K562 (cell line): ENCODE data around the gene TLE6. TPM values are rescaled to one million over a fixed set of nuclear protein-coding genes. Genes with fewer than 3 reads are reported as not detected.

Experiments used
- ATAC-seq: fragments of 200-7000 bp; cut with Tn5 transposase; 3 replicates; pipeline ENCODE4 v1.9.1; 2020; ENCODE audit warnings: moderate library complexity
- BruUV-seq: library from RNA; stranded (reverse); fragments of 400-500 nt; replicated peaks from 2 replicates; lab custom pipeline; 2021; lab: Mats Ljungman, UMichigan
- CTCF ChIA-PET: fragments of 300-600 bp; formaldehyde crosslinking; extraction: SDS; loops from one replicate; lab custom pipeline; 2021; ENCODE audit warnings: low intra/inter-chr PET ratio; lab: Yijun Ruan, JAX
- POLR2A ChIA-PET: fragments of 300-600, 350-650 bp; sonication (Branson Sonifier 250); formaldehyde crosslinking; extraction: SDS; loops from one replicate; lab custom pipeline; 2021; ENCODE audit warnings: antibody characterized with exemption, inconsistent platforms; lab: Yijun Ruan, JAX
- DNase-seq, 4 experiments: peaks; one replicate each; pipeline versions ENCODE4 v3.0.0 to v3.0.0-alpha.2; 2011 to 2018; ENCODE audit warnings: low spot score in 3 of 4, mixed read lengths in 3 of 4; ENCODE audit errors: extremely low read depth in 1 of 4
- FAIRE-seq: peaks from 2 replicates; lab custom pipeline; 2011; peaks lifted over from hg19 to GRCh38; lab: Jason Lieb, UNC
- H2AFZ ChIP-seq: 2 replicates; pipeline ENCODE4 v1.6.0; 2011; ENCODE audit warnings: low read depth, low read length, control low read depth, inconsistent platforms
- H3K27ac ChIP-seq: fragments of 200-600 bp; 3 replicates; pipeline ENCODE4 v1.8.0; 2011; ENCODE audit warnings: low read depth, mild to moderate bottlenecking, control low read depth, inconsistent platforms, low read length, moderate library complexity, mixed read lengths; ENCODE audit errors: extremely low read depth
- H3K27me3 ChIP-seq, 2 experiments: fragments of 300-600 bp in 1 of 2; 2 replicates in 1 of 2; 3 replicates in 1 of 2; pipeline versions ENCODE4 v1.6.0 to v1.8.0; 2011; ENCODE audit warnings: inconsistent platforms in 2 of 2, low read length in 2 of 2, mild to moderate bottlenecking in 1 of 2, mixed read lengths in 1 of 2, moderate library complexity in 1 of 2; ENCODE audit not compliant: control insufficient read depth in 2 of 2, insufficient read depth in 2 of 2
- H3K36me3 ChIP-seq: fragments of 300-600 bp; 3 replicates; pipeline ENCODE4 v1.8.0; 2011; ENCODE audit warnings: mild to moderate bottlenecking, low read length, inconsistent platforms; ENCODE audit not compliant: control insufficient read depth, insufficient read depth
- H3K4me1 ChIP-seq, 2 experiments: fragments of 200-600 bp in 1 of 2; replicated peaks in 1 of 2; 2 replicates in 1 of 2; 3 replicates in 1 of 2; pipeline versions ENCODE4 v1.5.1 to v1.8.0; 2011; ENCODE audit warnings: inconsistent platforms in 2 of 2, low read length in 2 of 2, mild to moderate bottlenecking in 1 of 2, mixed read lengths in 1 of 2, moderate library complexity in 1 of 2; ENCODE audit not compliant: control insufficient read depth in 2 of 2, insufficient read depth in 2 of 2
- H3K4me2 ChIP-seq: 2 replicates; pipeline ENCODE4 v1.6.1; 2011; ENCODE audit warnings: low read length, control low read depth, inconsistent platforms, mixed read lengths; ENCODE audit not compliant: insufficient read depth
- H3K4me3 ChIP-seq: fragments of 200-600 bp; sonication (generic), shearing (Covaris generic); 2 replicates; pipeline ENCODE4 v1.5.1; 2016; ENCODE audit warnings: control low read depth, inconsistent platforms
- H3K79me2 ChIP-seq: fragments of 200-600 bp; 3 replicates; pipeline ENCODE4 v1.8.0; 2011; ENCODE audit warnings: low read length, inconsistent platforms; ENCODE audit not compliant: control insufficient read depth, insufficient read depth
- H3K9ac ChIP-seq, 2 experiments: 2 replicates each; pipeline versions ENCODE4 v1.6.0 to v1.6.1; 2011; ENCODE audit warnings: low read depth in 2 of 2, low read length in 2 of 2, control low read depth in 1 of 2, inconsistent platforms in 1 of 2, mild to moderate bottlenecking in 1 of 2, mixed read lengths in 1 of 2; ENCODE audit not compliant: insufficient read depth in 1 of 2
- H3K9me1 ChIP-seq: one replicate; pipeline ENCODE4 v1.6.0; 2011; ENCODE audit warnings: inconsistent platforms, mild to moderate bottlenecking, low read length, moderate library complexity; ENCODE audit not compliant: control insufficient read depth, insufficient read depth
- H3K9me3 ChIP-seq: replicated peaks from 2 replicates; pipeline ENCODE4 v1.5.1; 2011; ENCODE audit warnings: low read depth, low read length, inconsistent platforms; ENCODE audit not compliant: control insufficient read depth, insufficient read depth
- H4K20me1 ChIP-seq: replicated peaks from 2 replicates; pipeline ENCODE4 v1.6.1; 2011; ENCODE audit warnings: low read length, inconsistent platforms, mixed read lengths; ENCODE audit not compliant: control insufficient read depth, insufficient read depth
- BCOR ChIP-seq: fragments of 450-650 bp; IDR thresholded peaks from 2 replicates; pipeline ENCODE4 v1.6.1; 2016
- NCOR1 ChIP-seq: fragments of 450-650 bp; IDR thresholded peaks from 2 replicates; pipeline ENCODE4 v1.6.1; 2016; ENCODE audit warnings: mild to moderate bottlenecking, moderate library complexity
- SOX6 ChIP-seq: fragments of 450-650 bp; IDR thresholded peaks from 2 replicates; pipeline ENCODE4 v1.6.1; 2014; ENCODE audit warnings: mild to moderate bottlenecking
- SRSF3 ChIP-seq: fragments of 200-400 bp; formaldehyde crosslinking; IDR thresholded peaks from 2 replicates; pipeline ENCODE4 v1.6.1; 2016; ENCODE audit warnings: mild to moderate bottlenecking, low read length, moderate library complexity; ENCODE audit not compliant: insufficient read depth
- TCF3 ChIP-seq: sonication (generic); formaldehyde crosslinking; IDR thresholded peaks from 2 replicates; pipeline ENCODE4 v1.4.0; 2020; ENCODE audit warnings: mild to moderate bottlenecking, missing genetic modification reagents
- ZBTB7A ChIP-seq: IDR thresholded peaks from 2 replicates; pipeline ENCODE4 v1.6.1; 2011; ENCODE audit warnings: low read depth, mild to moderate bottlenecking, low read length, moderate library complexity, borderline replicate concordance; ENCODE audit not compliant: control insufficient read depth
- ZFX ChIP-seq: sonication (generic); formaldehyde crosslinking; IDR thresholded peaks from 2 replicates; pipeline ENCODE4 v1.8.0; 2022; ENCODE audit warnings: mild to moderate bottlenecking, missing genetic modification reagents, moderate library complexity
- ZNF263 ChIP-seq: sonication (generic); formaldehyde crosslinking; IDR thresholded peaks from 2 replicates; pipeline ENCODE4 v1.8.0; 2022; ENCODE audit warnings: mild to moderate bottlenecking, missing genetic modification reagents, borderline replicate concordance
- WGBS: fragments of 100-300 bp; shearing (Covaris generic); methylation state at CpG from one replicate; pipeline ENCODE4 v1.1.6; 2016; ENCODE audit warnings: low coverage, mixed read lengths; ENCODE audit not compliant: insufficient coverage; ENCODE audit errors: missing lambda C conversion rate; 5-methylcytosine and 5-hydroxymethylcytosine counted together
- in situ Hi-C: fragments of 300-500 bp; cut with MboI; formaldehyde crosslinking; loops from 4 replicates; pipeline ENCODE4 v1.15.0; 2018; ENCODE audit warnings: inconsistent platforms, mixed read lengths
- intact Hi-C: fragments of 100-400 bp; cut with micrococcal nuclease; formaldehyde crosslinking; loops from 2 replicates; pipeline ENCODE4 v1.14.2; 2022
- polyA plus RNA-seq, 8 experiments: library from polyadenylated mRNA; depleted of rRNA in 4 of 8; stranded (reverse) in 5 of 8; unstranded in 3 of 8; fragments of >200 nt; fragmentation: Nextera tagmentation in 2 of 8; fragmentation: Illumina TruSeq in 1 of 8; extraction: Ambion mirVana in 2 of 8; extraction: Trizol in 1 of 8; gene quantifications; 2 replicates each; pipeline versions ENCODE4 v1.2.1 to v1.2.3, GENCODE V29; 2011 to 2014; ENCODE audit warnings: inconsistent platforms in 1 of 8, missing spikeins in 1 of 8
- total RNA-seq, 7 experiments: library from RNA; depleted of rRNA in 6 of 7; stranded (reverse); fragments of >200 nt in 6 of 7; fragmentation: Illumina TruSeq in 2 of 7; extraction: Trizol in 2 of 7; gene quantifications; 2 replicates each; pipeline versions ENCODE4 v1.2.1 to v1.2.3, GENCODE V29; 2011 to 2021; ENCODE audit warnings: low replicate concordance in 1 of 7
- TF ChIP-seq, protein P1 (sequence below), 2 experiments: fragments of 450-650 bp in 1 of 2; sonication (generic) in 1 of 2; formaldehyde crosslinking in 1 of 2; IDR thresholded peaks; 2 replicates each; pipeline versions ENCODE4 v1.7.1 to v1.9.0; 2016 to 2022; ENCODE audit warnings: inconsistent platforms in 1 of 2, mild to moderate bottlenecking in 1 of 2, missing genetic modification reagents in 1 of 2
- TF ChIP-seq, protein P2 (sequence below), 3 experiments: fragments of 200-800 bp in 1 of 3; sonication (Bioruptor generic) in 1 of 3; sonication (generic) in 1 of 3; formaldehyde crosslinking in 1 of 3; IDR thresholded peaks; 2 replicates each; pipeline versions ENCODE4 v1.6.1 to v1.8.0; 2016 to 2022; ENCODE audit warnings: mild to moderate bottlenecking in 2 of 3, missing compliant biosample characterization in 2 of 3, missing genetic modification characterization in 2 of 3, missing genetic modification reagents in 1 of 3

The TLE6 gene
- total and polyA plus RNA-seq, 9 of the 15 experiments (the other 6 are each of a cell fraction or from before 2014, with no cell fraction given): 1.1 to 6.1 (median 2.5) TPM

DNA sequence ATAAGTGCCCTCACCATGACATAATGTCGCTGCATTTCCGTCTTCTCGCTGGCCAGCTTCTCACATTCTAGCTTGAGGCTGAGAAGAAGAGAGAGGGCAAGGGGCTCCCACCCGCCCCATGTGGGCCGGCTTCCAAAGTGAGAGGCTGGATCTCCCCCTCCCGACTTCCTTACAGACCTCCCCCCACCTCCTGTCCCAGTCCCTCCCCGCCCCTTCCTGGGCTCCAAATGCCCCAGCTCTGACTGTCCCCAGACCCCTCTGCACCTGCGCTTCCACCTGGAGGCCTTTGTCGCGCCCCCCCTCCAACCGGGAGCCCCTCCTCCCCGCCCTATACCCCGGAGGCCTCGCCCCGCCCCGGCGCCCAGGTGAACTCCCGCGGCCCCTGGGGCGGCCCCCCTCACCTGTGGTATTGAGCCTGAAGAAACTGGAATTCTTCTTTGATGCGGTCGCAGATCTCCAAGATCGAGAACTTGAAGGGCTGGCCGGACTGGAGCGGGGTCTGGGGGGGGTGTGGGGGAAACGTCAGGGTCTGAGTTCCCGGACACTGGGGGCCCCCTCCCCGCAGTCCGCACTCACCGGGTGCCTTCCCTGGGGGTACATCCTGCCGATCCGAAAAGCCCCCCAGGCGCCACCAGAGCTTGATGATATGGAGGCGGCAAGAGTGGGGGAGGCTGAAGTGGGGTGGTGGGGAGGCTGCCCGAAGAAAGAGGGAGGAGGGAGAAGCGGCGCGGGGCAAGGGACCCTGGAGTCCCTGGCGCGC is 51.1 kb downstream of the TLE6 start:
- 5% methylated on average over 19 of the region's 40 CpGs for WGBS
- Histone ChIP-seq H3K9me3 (no peaks in the 10 kb centered on the region), H3K4me2 (peak overlapping the region; percentile 57), H3K4me3 (peak overlapping the region; percentile 52), H4K20me1 (no peaks in the 10 kb centered on the region), H3K9ac (peak overlapping the region; percentile 31 to 88; a peak in 3 of 4 replicates), H3K4me1 (peaks cover 13 to 28% of the 10 kb centered on the region in 2 experiments), H2AFZ (peak overlapping the region; percentile 81; the same call in 1 of the 2 replicates), H3K36me3 (no peaks in the 10 kb centered on the region), H3K9me1 (no peaks in the 10 kb centered on the region), H3K27ac (no peak overlapping the region), H3K79me2 (no peaks in the 10 kb centered on the region), H3K27me3 (no peaks in the 10 kb centered on the region)
- CTCF ChIA-PET: interaction anchor here (0.5 to 0.6 kb wide), 2 partner anchors 48 to 299 kb away, joined by 3 to 4 read pairs; no protein-coding TSS in a partner anchor
- POLR2A ChIA-PET: interaction anchor here (0.5 to 0.6 kb wide), 2 partner anchors 123 to 275 kb away, joined by 3 read pairs; no protein-coding TSS in a partner anchor
- ATAC-seq (peak; percentile 15), FAIRE-seq (no peak), DNase-seq (peak in 1 of 4 experiments; percentile 43)
- intact Hi-C loops: no loop called here
- in situ Hi-C loops: no loop called here
- BruUV-seq: no TSS peak
- TF ChIP-seq TCF3 (CRISPR knock-in tag) (no peak), SRSF3 (no peak), ZFX (CRISPR knock-in tag) (no peak), BCOR (no peak), ZBTB7A (peak; percentile 79), NCOR1 (no peak), SOX6 (no peak), ZNF263 (peak; percentile 93)
- TF ChIP-seq, protein P1, sequence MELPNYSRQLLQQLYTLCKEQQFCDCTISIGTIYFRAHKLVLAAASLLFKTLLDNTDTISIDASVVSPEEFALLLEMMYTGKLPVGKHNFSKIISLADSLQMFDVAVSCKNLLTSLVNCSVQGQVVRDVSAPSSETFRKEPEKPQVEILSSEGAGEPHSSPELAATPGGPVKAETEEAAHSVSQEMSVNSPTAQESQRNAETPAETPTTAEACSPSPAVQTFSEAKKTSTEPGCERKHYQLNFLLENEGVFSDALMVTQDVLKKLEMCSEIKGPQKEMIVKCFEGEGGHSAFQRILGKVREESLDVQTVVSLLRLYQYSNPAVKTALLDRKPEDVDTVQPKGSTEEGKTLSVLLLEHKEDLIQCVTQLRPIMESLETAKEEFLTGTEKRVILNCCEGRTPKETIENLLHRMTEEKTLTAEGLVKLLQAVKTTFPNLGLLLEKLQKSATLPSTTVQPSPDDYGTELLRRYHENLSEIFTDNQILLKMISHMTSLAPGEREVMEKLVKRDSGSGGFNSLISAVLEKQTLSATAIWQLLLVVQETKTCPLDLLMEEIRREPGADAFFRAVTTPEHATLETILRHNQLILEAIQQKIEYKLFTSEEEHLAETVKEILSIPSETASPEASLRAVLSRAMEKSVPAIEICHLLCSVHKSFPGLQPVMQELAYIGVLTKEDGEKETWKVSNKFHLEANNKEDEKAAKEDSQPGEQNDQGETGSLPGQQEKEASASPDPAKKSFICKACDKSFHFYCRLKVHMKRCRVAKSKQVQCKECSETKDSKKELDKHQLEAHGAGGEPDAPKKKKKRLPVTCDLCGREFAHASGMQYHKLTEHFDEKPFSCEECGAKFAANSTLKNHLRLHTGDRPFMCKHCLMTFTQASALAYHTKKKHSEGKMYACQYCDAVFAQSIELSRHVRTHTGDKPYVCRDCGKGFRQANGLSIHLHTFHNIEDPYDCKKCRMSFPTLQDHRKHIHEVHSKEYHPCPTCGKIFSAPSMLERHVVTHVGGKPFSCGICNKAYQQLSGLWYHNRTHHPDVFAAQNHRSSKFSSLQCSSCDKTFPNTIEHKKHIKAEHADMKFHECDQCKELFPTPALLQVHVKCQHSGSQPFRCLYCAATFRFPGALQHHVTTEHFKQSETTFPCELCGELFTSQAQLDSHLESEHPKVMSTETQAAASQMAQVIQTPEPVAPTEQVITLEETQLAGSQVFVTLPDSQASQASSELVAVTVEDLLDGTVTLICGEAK (IDR thresholded peaks at IDR 0.05): peak; percentile 36; the same call in 1 of the 2 replicates
- TF ChIP-seq, protein P1 (CRISPR knock-in tag; IDR thresholded peaks at IDR 0.05): no peak
- TF ChIP-seq, protein P2, sequence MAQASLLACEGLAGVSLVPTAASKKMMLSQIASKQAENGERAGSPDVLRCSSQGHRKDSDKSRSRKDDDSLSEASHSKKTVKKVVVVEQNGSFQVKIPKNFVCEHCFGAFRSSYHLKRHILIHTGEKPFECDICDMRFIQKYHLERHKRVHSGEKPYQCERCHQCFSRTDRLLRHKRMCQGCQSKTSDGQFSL (CRISPR knock-in tag; IDR thresholded peaks at IDR 0.05): 0 out of 2 replicates have a peak, but pooled peaks have one; percentile 18
- TF ChIP-seq, protein P2 (tag; IDR thresholded peaks at IDR 0.05): no peak
